ENCODE measurements around the gene PDE11A.

- no peak for TF ChIP-seq CTCF (IDR thresholded peaks at IDR 0.05)
- TF ChIP-seq POLR2A (IDR thresholded peaks at IDR 0.05) = no peak
Observed at GRCh38 chr2:177646241-177646640, 426.3 kb downstream of the PDE11A start.

Data from esophagus squamous epithelium (tissue), 4 donors.